SK-N-SH (cell line): Measurements from ENCODE around the gene PDS5B. TPM values are rescaled to one million over a fixed set of nuclear protein-coding genes. Genes with fewer than 3 reads are reported as not detected.

Experiments used
- CTCF ChIA-PET: fragments of 300-600, 350-600 bp; formaldehyde crosslinking; extraction: SDS; loops from one replicate; lab custom pipeline; 2021; lab: Yijun Ruan, JAX
- POLR2A ChIA-PET: fragments of 350-600 bp; sonication (Branson Sonifier 250); formaldehyde crosslinking; extraction: SDS; loops from one replicate; lab custom pipeline; 2020; ENCODE audit warnings: antibody characterized with exemption, inconsistent platforms; lab: Yijun Ruan, JAX
- DNase-seq: peaks from one replicate; pipeline ENCODE4 v3.0.0; 2012
- H2AFZ ChIP-seq: fragments of 200-600 bp; sonication (generic); 2 replicates; pipeline ENCODE4 v1.8.1; 2016; ENCODE audit warnings: antibody characterized with exemption, mild to moderate bottlenecking, low read depth
- H3F3A ChIP-seq: fragments of 200-600 bp; sonication (generic); replicated peaks from 2 replicates; pipeline ENCODE3; 2016; ENCODE audit warnings: antibody characterized with exemption, mild to moderate bottlenecking; ENCODE audit not compliant: insufficient read depth
- H3K27ac ChIP-seq, 2 experiments: fragments of 200-500 bp in 1 of 2; fragments of 200-600 bp in 1 of 2; sonication (Bioruptor generic) in 1 of 2; sonication (generic), shearing (Covaris generic) in 1 of 2; 2 replicates each; pipeline versions ENCODE4 v1.5.1 to v1.6.1; 2014 to 2016; ENCODE audit warnings: low read depth in 2 of 2, inconsistent platforms in 1 of 2, low read length in 1 of 2, mild to moderate bottlenecking in 1 of 2, mixed read lengths in 1 of 2
- H3K27me3 ChIP-seq: fragments of 200-600 bp; sonication (generic), shearing (Covaris generic); 2 replicates; pipeline ENCODE4 v1.6.1; 2016; ENCODE audit warnings: mixed run types; ENCODE audit not compliant: insufficient read depth
- H3K36me3 ChIP-seq, 2 experiments: fragments of 200-500 bp in 1 of 2; fragments of 200-600 bp in 1 of 2; sonication (Bioruptor generic) in 1 of 2; sonication (generic) in 1 of 2; replicated peaks in 1 of 2; 2 replicates each; pipeline versions ENCODE3 to v1.5.1; 2014 to 2016; ENCODE audit warnings: low read length in 1 of 2, mild to moderate bottlenecking in 1 of 2; ENCODE audit not compliant: insufficient read depth in 2 of 2, control insufficient read depth in 1 of 2
- H3K4me1 ChIP-seq, 2 experiments: fragments of 200-500 bp in 1 of 2; fragments of 200-600 bp in 1 of 2; sonication (Bioruptor generic) in 1 of 2; sonication (generic), shearing (Covaris generic) in 1 of 2; 2 replicates each; pipeline versions ENCODE4 v1.5.1 to v1.6.1; 2014 to 2016; ENCODE audit warnings: low read depth in 1 of 2, low read length in 1 of 2, mixed run types in 1 of 2; ENCODE audit not compliant: insufficient read depth in 2 of 2, control insufficient read depth in 1 of 2
- H3K4me2 ChIP-seq: fragments of 200-600 bp; sonication (generic), shearing (Covaris generic); 2 replicates; pipeline ENCODE4 v1.6.1; 2017; ENCODE audit warnings: mixed run types
- H3K4me3 ChIP-seq, 2 experiments: fragments of 200-500 bp in 1 of 2; fragments of 200-600 bp in 1 of 2; sonication (Bioruptor generic) in 1 of 2; sonication (generic), shearing (Covaris generic) in 1 of 2; 2 replicates each; pipeline versions ENCODE4 v1.5.1 to v1.8.1; 2014 to 2016; ENCODE audit warnings: low read depth in 2 of 2, inconsistent platforms in 1 of 2, low read length in 1 of 2, mild to moderate bottlenecking in 1 of 2, mixed read lengths in 1 of 2, moderate library complexity in 1 of 2
- H3K79me2 ChIP-seq: fragments of 200-600 bp; sonication (generic); 2 replicates; pipeline ENCODE4 v1.8.1; 2017; ENCODE audit warnings: mild to moderate bottlenecking; ENCODE audit not compliant: insufficient read depth
- H3K9ac ChIP-seq: fragments of 200-600 bp; sonication (generic); 2 replicates; pipeline ENCODE4 v1.6.1; 2017; ENCODE audit warnings: mixed run types
- H3K9me2 ChIP-seq: fragments of 200-600 bp; sonication (generic); 2 replicates; pipeline ENCODE4 v1.6.1; 2017; ENCODE audit warnings: mixed run types
- H3K9me3 ChIP-seq: fragments of 200-600 bp; sonication (generic); 2 replicates; pipeline ENCODE4 v1.6.1; 2017; ENCODE audit warnings: mixed run types, mild to moderate bottlenecking, moderate library complexity
- H4K20me1 ChIP-seq: fragments of 200-600 bp; sonication (generic); 2 replicates; pipeline ENCODE4 v1.6.1; 2017; ENCODE audit warnings: mild to moderate bottlenecking, mixed run types; ENCODE audit not compliant: insufficient read depth
- ELF1 ChIP-seq: IDR thresholded peaks from 2 replicates; pipeline ENCODE4 v1.4.0; 2012
- EP300 ChIP-seq, 2 experiments: IDR thresholded peaks; 2 replicates each; pipeline versions ENCODE4 v1.4.0 to v1.6.1; 2012; ENCODE audit warnings: borderline replicate concordance in 1 of 2, low read depth in 1 of 2, low read length in 1 of 2
- EZH2phosphoT487 ChIP-seq: fragments of 200-600 bp; sonication (generic); IDR thresholded peaks from 2 replicates; pipeline ENCODE4 v1.6.1; 2017; ENCODE audit warnings: low read depth, mixed run types, mild to moderate bottlenecking, antibody characterized with exemption, moderate library complexity, borderline replicate concordance
- FOSL2 ChIP-seq: IDR thresholded peaks from 2 replicates; pipeline ENCODE4 v1.4.0; 2012; ENCODE audit warnings: low read depth, mild to moderate bottlenecking, moderate library complexity, borderline replicate concordance
- GATA2 ChIP-seq: sonication (generic); formaldehyde crosslinking; IDR thresholded peaks from 2 replicates; pipeline ENCODE4 v1.5.0; 2020; ENCODE audit warnings: mild to moderate bottlenecking, missing genetic modification reagents
- MEF2A ChIP-seq: IDR thresholded peaks from 2 replicates; pipeline ENCODE4 v1.4.0; 2012; ENCODE audit warnings: low read depth, borderline replicate concordance
- NRF1 ChIP-seq: IDR thresholded peaks from 2 replicates; pipeline ENCODE4 v1.6.1; 2012; ENCODE audit warnings: low read depth, mild to moderate bottlenecking, low read length
- RFX5 ChIP-seq: IDR thresholded peaks from 2 replicates; pipeline ENCODE4 v1.6.1; 2012; ENCODE audit warnings: mild to moderate bottlenecking, improper control_type of control experiment, low read length
- SIN3A ChIP-seq: IDR thresholded peaks from 2 replicates; pipeline ENCODE4 v1.6.1; 2012; ENCODE audit warnings: low read depth, mild to moderate bottlenecking, low read length, moderate library complexity, borderline replicate concordance
- TAF1 ChIP-seq: IDR thresholded peaks from 2 replicates; pipeline ENCODE4 v1.6.1; 2012; ENCODE audit warnings: low read depth, mild to moderate bottlenecking, low read length, moderate library complexity, borderline replicate concordance
- WGBS: methylation state at CpG from one replicate; pipeline ENCODE4 v1.1.6; 2017; ENCODE audit warnings: low lambda C conversion rate; 5-methylcytosine and 5-hydroxymethylcytosine counted together
- polyA plus RNA-seq, 3 experiments: library from polyadenylated mRNA; depleted of rRNA; stranded (reverse); fragments of >200 nt; gene quantifications; 2 replicates each; pipeline ENCODE4 v1.2.3, GENCODE V29; 2012
- TF ChIP-seq, protein P1 (sequence below): fragments of 150-350 bp; IDR thresholded peaks from 2 replicates; pipeline ENCODE4 v1.6.1; 2017; ENCODE audit warnings: antibody characterized with exemption, low read length, low read depth, borderline replicate concordance
- TF ChIP-seq, protein P2 (sequence below): IDR thresholded peaks from 2 replicates; pipeline ENCODE4; 2012
- TF ChIP-seq, protein P3 (sequence below): IDR thresholded peaks from 2 replicates; pipeline ENCODE4 v1.4.0; 2012; ENCODE audit warnings: low read depth

PDS5B gene
- polyA plus RNA-seq, 1 of the 3 experiments (the other 2 are of a cell fraction) = 3.8 TPM

DNA sequence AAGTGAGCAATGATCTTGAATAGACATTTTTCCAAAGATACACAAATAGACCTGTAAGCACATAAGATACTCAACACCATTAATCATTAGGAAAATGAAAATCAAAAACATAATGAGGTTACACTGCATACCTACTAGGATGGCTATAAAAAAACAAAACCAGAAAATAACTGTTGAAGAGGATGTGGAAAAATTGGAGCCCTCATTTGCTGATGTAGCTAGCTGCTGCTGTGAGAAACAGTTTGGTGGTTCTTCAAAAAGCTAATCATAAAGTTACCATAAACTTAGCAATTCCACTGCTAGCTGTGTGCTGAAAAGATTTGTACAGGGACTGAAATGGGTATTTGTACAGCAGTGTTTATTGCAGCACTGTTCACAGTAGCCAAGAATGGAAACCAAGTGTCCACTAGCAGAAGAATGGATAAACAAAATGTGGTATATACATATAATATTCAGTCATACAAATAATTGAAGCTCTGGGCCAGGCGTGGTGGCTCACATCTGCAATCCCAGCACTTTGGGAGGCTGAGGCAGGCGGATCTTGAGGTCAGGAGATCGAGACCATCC, 46.2 kb downstream of the PDS5B start:
- no peaks in the 10 kb centered on the region for H3K9me3 ChIP-seq
- DNase-seq = no peak
- no peaks in the 10 kb centered on the region for H3K9me2 ChIP-seq
- H3K4me3 ChIP-seq = no peak overlapping the region
- no peak for TF ChIP-seq SIN3A
- TF ChIP-seq, protein P1, sequence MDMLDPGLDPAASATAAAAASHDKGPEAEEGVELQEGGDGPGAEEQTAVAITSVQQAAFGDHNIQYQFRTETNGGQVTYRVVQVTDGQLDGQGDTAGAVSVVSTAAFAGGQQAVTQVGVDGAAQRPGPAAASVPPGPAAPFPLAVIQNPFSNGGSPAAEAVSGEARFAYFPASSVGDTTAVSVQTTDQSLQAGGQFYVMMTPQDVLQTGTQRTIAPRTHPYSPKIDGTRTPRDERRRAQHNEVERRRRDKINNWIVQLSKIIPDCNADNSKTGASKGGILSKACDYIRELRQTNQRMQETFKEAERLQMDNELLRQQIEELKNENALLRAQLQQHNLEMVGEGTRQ = no peak
- no peak for TF ChIP-seq FOSL2
- no peak for TF ChIP-seq GATA2 (CRISPR knock-in tag)
- TF ChIP-seq EP300 (IDR thresholded peaks at IDR 0.05; ENCODE audit: borderline replicate concordance in 1 of 2, low read depth in 1 of 2, low read length in 1 of 2) = no peak
- TF ChIP-seq TAF1 = no peak
- TF ChIP-seq, protein P2, sequence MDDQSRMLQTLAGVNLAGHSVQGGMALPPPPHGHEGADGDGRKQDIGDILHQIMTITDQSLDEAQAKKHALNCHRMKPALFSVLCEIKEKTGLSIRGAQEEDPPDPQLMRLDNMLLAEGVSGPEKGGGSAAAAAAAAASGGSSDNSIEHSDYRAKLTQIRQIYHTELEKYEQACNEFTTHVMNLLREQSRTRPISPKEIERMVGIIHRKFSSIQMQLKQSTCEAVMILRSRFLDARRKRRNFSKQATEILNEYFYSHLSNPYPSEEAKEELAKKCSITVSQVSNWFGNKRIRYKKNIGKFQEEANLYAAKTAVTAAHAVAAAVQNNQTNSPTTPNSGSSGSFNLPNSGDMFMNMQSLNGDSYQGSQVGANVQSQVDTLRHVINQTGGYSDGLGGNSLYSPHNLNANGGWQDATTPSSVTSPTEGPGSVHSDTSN = no peak
- H3K27ac ChIP-seq = no peak overlapping the region
- H2AFZ ChIP-seq = no peak overlapping the region
- CTCF ChIA-PET = interaction anchor here (1.0 to 1.1 kb wide), 2 partner anchors 18 to 37 kb away, joined by 3 read pairs; no protein-coding TSS in a partner anchor
- no peak overlapping the region for H3K9ac ChIP-seq
- no peaks in the 10 kb centered on the region for H3K27me3 ChIP-seq
- H3K4me2 ChIP-seq = no peak overlapping the region
- peaks cover 95% of the 10 kb centered on the region for H3K79me2 ChIP-seq
- peaks cover 0 to 3% of the 10 kb centered on the region in 2 experiments for H3K36me3 ChIP-seq
- peaks cover 7% of the 10 kb centered on the region for H3F3A ChIP-seq
- 100% methylated on average over 3 of the region's 3 CpGs for WGBS
- no peaks in the 10 kb centered on the region for H3K4me1 ChIP-seq
- POLR2A ChIA-PET = no interaction called here
- peaks cover 22% of the 10 kb centered on the region for H4K20me1 ChIP-seq

- TF ChIP-seq FOSL2 = no peak
- TF ChIP-seq, protein P2 = no peak
- TF ChIP-seq, protein P3, sequence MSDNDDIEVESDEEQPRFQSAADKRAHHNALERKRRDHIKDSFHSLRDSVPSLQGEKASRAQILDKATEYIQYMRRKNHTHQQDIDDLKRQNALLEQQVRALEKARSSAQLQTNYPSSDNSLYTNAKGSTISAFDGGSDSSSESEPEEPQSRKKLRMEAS = no peak
- no peak for TF ChIP-seq RFX5
- TF ChIP-seq ELF1 = no peak
- TF ChIP-seq GATA2 (CRISPR knock-in tag) = no peak
- no peak for TF ChIP-seq EZH2phosphoT487
- no peak for TF ChIP-seq MEF2A
- TF ChIP-seq NRF1 = no peak
- Histone ChIP-seq H3K79me2 (peaks cover 94% of the 10 kb centered on the region), H3K4me2 (no peak overlapping the region), H2AFZ (no peak overlapping the region), H3F3A (peaks cover 7% of the 10 kb centered on the region), H3K27me3 (no peaks in the 10 kb centered on the region), H3K36me3 (peaks cover 0 to 3% of the 10 kb centered on the region in 2 experiments), H3K9ac (no peak overlapping the region), H3K9me2 (no peaks in the 10 kb centered on the region), H3K27ac (no peak overlapping the region), H3K4me3 (no peak overlapping the region), H3K4me1 (peaks cover 0 to 6% of the 10 kb centered on the region in 2 experiments; a peak in 2 of 4 replicates), H4K20me1 (peaks cover 4% of the 10 kb centered on the region; the same call in 1 of the 2 replicates), H3K9me3 (no peaks in the 10 kb centered on the region)
- no peak for DNase-seq
- 88% methylated on average over 1 of the region's 1 CpG for WGBS
- ChIA-PET CTCF (interaction anchor here (0.7 to 3.6 kb wide), 6 partner anchors 13 to 1466 kb away, joined by 3 to 33 read pairs (median 8); partner anchors contain the start of gene PDS5B), POLR2A (no interaction called here)
Observed at GRCh38 chr13:32636711-32637110, 50.5 kb downstream of the PDS5B start.
